HCT116 (cell line): Measurements from ENCODE around the gene AMZ1. TPM values are rescaled to one million over a fixed set of nuclear protein-coding genes. Genes with fewer than 3 reads are reported as not detected.

ENCODE experiments used
- ATAC-seq: fragments of 200-7000 bp; cut with Tn5 transposase; 2 replicates; pipeline ENCODE4 v1.9.1; 2020; ENCODE audit warnings: mild to moderate bottlenecking, moderate library complexity
- BruUV-seq: library from RNA; stranded (reverse); fragments of 400-500 nt; replicated peaks from 2 replicates; lab custom pipeline; 2021; lab: Mats Ljungman, UMichigan
- CTCF ChIA-PET: fragments of 300-600 bp; sonication (Branson Sonifier 250); formaldehyde crosslinking; loops from one replicate; lab custom pipeline; 2021; ENCODE audit warnings: antibody characterized with exemption; lab: Charles Lee
- POLR2A ChIA-PET: fragments of 300-600, 350-600 bp; sonication (Branson Sonifier 250); formaldehyde crosslinking; loops from one replicate; lab custom pipeline; 2021; ENCODE audit warnings: antibody characterized with exemption; lab: Charles Lee
- RAD21 ChIA-PET, 2 experiments: fragments of 300-600 bp; sonication (Branson Sonifier 250); formaldehyde crosslinking; loops; one replicate each; lab custom pipeline; 2023; ENCODE audit warnings: low total read pairs in 2 of 2; ENCODE audit not compliant: uncharacterized antibody in 2 of 2, unreplicated experiment in 2 of 2, low non-redundant PET in 1 of 2; lab: Charles Lee
- DNase-seq: peaks from one replicate; pipeline ENCODE4 v3.0.0-alpha.2; 2010; ENCODE audit warnings: low read depth, low spot score
- H2AFZ ChIP-seq: fragments of 200-600 bp; shearing (Covaris generic), sonication (generic); 2 replicates; pipeline ENCODE4 v1.6.1; 2017; ENCODE audit warnings: low read depth, mixed run types, mixed read lengths, antibody characterized with exemption, low read length; ENCODE audit not compliant: poor library complexity, severe bottlenecking
- H3K27ac ChIP-seq: 2 replicates; pipeline ENCODE4 v1.5.1; 2012; ENCODE audit warnings: low read depth, low read length
- H3K27me3 ChIP-seq: fragments of 200-600 bp; sonication (generic); 2 replicates; pipeline ENCODE4 v1.6.1; 2016; ENCODE audit warnings: mixed run types, low read length, mixed read lengths; ENCODE audit not compliant: insufficient read depth
- H3K36me3 ChIP-seq, 2 experiments: fragments of 200-500 bp in 1 of 2; fragments of 200-600 bp in 1 of 2; sonication (Bioruptor generic) in 1 of 2; sonication (generic) in 1 of 2; 2 replicates each; pipeline versions ENCODE4 v1.5.1 to v1.6.1; 2014 to 2016; ENCODE audit warnings: low read length in 2 of 2, inconsistent platforms in 1 of 2, mixed read lengths in 1 of 2, mixed run types in 1 of 2; ENCODE audit not compliant: insufficient read depth in 2 of 2, control insufficient read depth in 1 of 2
- H3K4me1 ChIP-seq, 2 experiments: fragments of 200-600 bp in 1 of 2; sonication (generic) in 1 of 2; 2 replicates each; pipeline versions ENCODE4 v1.5.1 to v1.6.1; 2012 to 2017; ENCODE audit warnings: low read length in 2 of 2, inconsistent platforms in 1 of 2, mild to moderate bottlenecking in 1 of 2, mixed read lengths in 1 of 2, mixed run types in 1 of 2, moderate library complexity in 1 of 2; ENCODE audit not compliant: insufficient read depth in 2 of 2, control insufficient read depth in 1 of 2
- H3K4me2 ChIP-seq: fragments of 200-600 bp; sonication (generic); 2 replicates; pipeline ENCODE4 v1.6.1; 2017; ENCODE audit warnings: mixed run types, low read length, mixed read lengths
- H3K4me3 ChIP-seq, 2 experiments: fragments of 200-600 bp in 1 of 2; sonication (generic) in 1 of 2; replicated peaks in 1 of 2; 2 replicates each; pipeline ENCODE4 v1.5.1; 2011 to 2016; ENCODE audit warnings: low read length in 2 of 2, control low read depth in 1 of 2, low read depth in 1 of 2, mild to moderate bottlenecking in 1 of 2, mixed read lengths in 1 of 2, mixed run types in 1 of 2
- H3K79me2 ChIP-seq: fragments of 200-600 bp; sonication (generic); 2 replicates; pipeline ENCODE4 v1.6.1; 2017; ENCODE audit warnings: mild to moderate bottlenecking, mixed run types, low read length, moderate library complexity, mixed read lengths; ENCODE audit not compliant: insufficient read depth
- H3K9ac ChIP-seq: fragments of 200-600 bp; sonication (generic); 2 replicates; pipeline ENCODE4 v1.6.1; 2016; ENCODE audit warnings: low read length, mixed read lengths
- H3K9me2 ChIP-seq: fragments of 200-600 bp; sonication (generic), shearing (Covaris generic); 2 replicates; pipeline ENCODE4 v1.6.1; 2017; ENCODE audit warnings: mixed run types, mild to moderate bottlenecking, moderate library complexity; ENCODE audit not compliant: insufficient read depth
- H3K9me3 ChIP-seq, 2 experiments: fragments of 200-500 bp in 1 of 2; fragments of 200-600 bp in 1 of 2; sonication (Bioruptor generic) in 1 of 2; sonication (generic) in 1 of 2; 2 replicates each; pipeline ENCODE4 v1.6.1; 2014 to 2017; ENCODE audit warnings: low read length in 2 of 2, mixed read lengths in 2 of 2, inconsistent platforms in 1 of 2, low read depth in 1 of 2, mild to moderate bottlenecking in 1 of 2, mixed run types in 1 of 2, moderate library complexity in 1 of 2; ENCODE audit not compliant: control insufficient read depth in 1 of 2, insufficient read depth in 1 of 2
- H4K20me1 ChIP-seq: fragments of 200-600 bp; sonication (generic), shearing (Covaris generic); 2 replicates; pipeline ENCODE4 v1.6.1; 2017; ENCODE audit warnings: mixed run types, mild to moderate bottlenecking, moderate library complexity; ENCODE audit not compliant: insufficient read depth
- CEBPB ChIP-seq: IDR thresholded peaks from 2 replicates; pipeline ENCODE4 v1.6.1; 2012; ENCODE audit warnings: low read depth
- EGR1 ChIP-seq: IDR thresholded peaks from 2 replicates; pipeline ENCODE4 v1.6.1; 2012; ENCODE audit warnings: low read depth
- ELF1 ChIP-seq: IDR thresholded peaks from 2 replicates; pipeline ENCODE4 v1.6.1; 2012; ENCODE audit warnings: low read depth, borderline replicate concordance
- FOSL1 ChIP-seq: IDR thresholded peaks from 2 replicates; pipeline ENCODE4 v1.6.1; 2012; ENCODE audit warnings: low read depth
- JUND ChIP-seq: IDR thresholded peaks from 2 replicates; pipeline ENCODE4 v1.6.1; 2012
- POLR2AphosphoS5 ChIP-seq: IDR thresholded peaks from 2 replicates; pipeline ENCODE4 v1.6.1; 2011; ENCODE audit warnings: mild to moderate bottlenecking, low read depth, low read length, moderate library complexity
- RAD21 ChIP-seq: IDR thresholded peaks from 2 replicates; pipeline ENCODE4 v1.6.1; 2012; ENCODE audit warnings: low read depth, mild to moderate bottlenecking
- SIN3A ChIP-seq: IDR thresholded peaks from 2 replicates; pipeline ENCODE4 v1.6.1; 2012; ENCODE audit warnings: low read depth
- SP1 ChIP-seq: IDR thresholded peaks from 2 replicates; pipeline ENCODE4 v1.6.1; 2012; ENCODE audit warnings: low read depth
- SRF ChIP-seq: IDR thresholded peaks from 2 replicates; pipeline ENCODE4 v1.6.1; 2012; ENCODE audit warnings: low read depth
- YY1 ChIP-seq: IDR thresholded peaks from 2 replicates; pipeline ENCODE4 v1.6.1; 2011; ENCODE audit warnings: low read length, low read depth, moderate library complexity, mild to moderate bottlenecking; ENCODE audit not compliant: insufficient replicate concordance; ENCODE audit errors: extremely low read depth
- intact Hi-C: fragments of 100-400 bp; cut with micrococcal nuclease; formaldehyde crosslinking; loops from 2 replicates; pipeline ENCODE4 v1.10.0; 2022
- total RNA-seq: library from RNA; stranded (reverse); gene quantifications from one replicate; pipeline ENCODE4 v1.2.1, GENCODE V29; 2021; ENCODE audit not compliant: unreplicated experiment
- TF ChIP-seq, protein P1 (sequence below): IDR thresholded peaks from 2 replicates; pipeline ENCODE4 v1.6.1; 2012
- TF ChIP-seq, protein P2 (sequence below): IDR thresholded peaks from 2 replicates; pipeline ENCODE4 v1.6.1; 2011; ENCODE audit warnings: mild to moderate bottlenecking, low read length, moderate library complexity; ENCODE audit not compliant: insufficient replicate concordance; ENCODE audit errors: extremely low read depth

AMZ1 gene
- total RNA-seq, 1 experiment from 2014 or later = not detected

DNA sequence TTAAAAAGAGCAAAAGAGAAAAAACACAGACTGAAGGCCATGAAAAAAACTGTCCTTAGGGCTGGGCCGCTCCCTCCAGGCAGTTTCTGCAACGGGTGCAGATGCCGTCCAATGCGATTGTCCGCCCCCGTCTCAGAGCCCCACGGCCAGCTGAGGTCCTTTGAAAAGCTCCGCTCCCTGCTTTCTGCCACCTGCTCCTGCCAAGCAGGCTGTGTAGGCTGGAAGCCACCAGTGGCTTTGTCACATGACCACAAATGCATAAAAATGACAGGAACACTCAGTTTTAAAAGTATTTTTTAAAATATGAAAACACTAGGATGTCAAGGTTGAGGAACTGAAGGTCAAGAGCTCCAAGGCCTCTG is 71.7 kb downstream of the AMZ1 start:
- TF ChIP-seq SP1 = no peak
- no peak for TF ChIP-seq SRF
- TF ChIP-seq, protein P1, sequence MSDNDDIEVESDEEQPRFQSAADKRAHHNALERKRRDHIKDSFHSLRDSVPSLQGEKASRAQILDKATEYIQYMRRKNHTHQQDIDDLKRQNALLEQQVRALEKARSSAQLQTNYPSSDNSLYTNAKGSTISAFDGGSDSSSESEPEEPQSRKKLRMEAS = no peak
- TF ChIP-seq CEBPB = no peak
- TF ChIP-seq FOSL1 = no peak
- no peak for TF ChIP-seq SIN3A
- TF ChIP-seq RAD21 = no peak
- no peak for TF ChIP-seq YY1
- no peak for TF ChIP-seq EGR1
- no peak for TF ChIP-seq JUND
- TF ChIP-seq POLR2AphosphoS5 = no peak
- no peak for TF ChIP-seq ELF1
- TF ChIP-seq, protein P2, sequence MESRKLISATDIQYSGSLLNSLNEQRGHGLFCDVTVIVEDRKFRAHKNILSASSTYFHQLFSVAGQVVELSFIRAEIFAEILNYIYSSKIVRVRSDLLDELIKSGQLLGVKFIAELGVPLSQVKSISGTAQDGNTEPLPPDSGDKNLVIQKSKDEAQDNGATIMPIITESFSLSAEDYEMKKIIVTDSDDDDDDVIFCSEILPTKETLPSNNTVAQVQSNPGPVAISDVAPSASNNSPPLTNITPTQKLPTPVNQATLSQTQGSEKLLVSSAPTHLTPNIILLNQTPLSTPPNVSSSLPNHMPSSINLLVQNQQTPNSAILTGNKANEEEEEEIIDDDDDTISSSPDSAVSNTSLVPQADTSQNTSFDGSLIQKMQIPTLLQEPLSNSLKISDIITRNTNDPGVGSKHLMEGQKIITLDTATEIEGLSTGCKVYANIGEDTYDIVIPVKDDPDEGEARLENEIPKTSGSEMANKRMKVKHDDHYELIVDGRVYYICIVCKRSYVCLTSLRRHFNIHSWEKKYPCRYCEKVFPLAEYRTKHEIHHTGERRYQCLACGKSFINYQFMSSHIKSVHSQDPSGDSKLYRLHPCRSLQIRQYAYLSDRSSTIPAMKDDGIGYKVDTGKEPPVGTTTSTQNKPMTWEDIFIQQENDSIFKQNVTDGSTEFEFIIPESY = no peak
- Histone ChIP-seq H3K27ac (no peak overlapping the region), H3K9me2 (no peaks in the 10 kb centered on the region), H3K9ac (no peak overlapping the region), H4K20me1 (no peaks in the 10 kb centered on the region), H3K4me2 (peak overlapping the region; percentile 53; the same call in 1 of the 2 replicates), H3K79me2 (peaks cover 8% of the 10 kb centered on the region; the same call in 1 of the 2 replicates), H3K4me3 (no peak overlapping the region), H3K4me1 (peaks cover 42 to 49% of the 10 kb centered on the region in 2 experiments), H2AFZ (no peak overlapping the region), H3K9me3 (no peaks in the 10 kb centered on the region), H3K36me3 (no peaks in the 10 kb centered on the region), H3K27me3 (no peaks in the 10 kb centered on the region)
- ChIA-PET RAD21 (no interaction called here), POLR2A (interaction anchor here (0.9 kb wide), 1 partner anchor 39 kb away, joined by 3 read pairs; no protein-coding TSS in a partner anchor), CTCF (no interaction called here)
- ATAC-seq = no peak
- BruUV-seq = no TSS peak
- DNase-seq = no peak
- intact Hi-C loops = no loop called here
